Heart left ventricle (tissue), 16 donors: ENCODE data around the gene KCNMB2. TPM values are rescaled to one million over a fixed set of nuclear protein-coding genes. Genes with fewer than 3 reads are reported as not detected.
A peak's percentile ranks its signal among the peaks of the same experiment; 100 is the strongest.

ENCODE experiments used
- ATAC-seq, 4 donors: fragments of 200-7000 bp; cut with Tn5 transposase; one replicate each; pipeline ENCODE4 v1.9.1; 2020 to 2022; ENCODE audit warnings: moderate library complexity in 4 of 4, mild to moderate bottlenecking in 3 of 4, moderate number of reproducible peaks in 1 of 4
- DNase-seq, 5 donors: peaks; one replicate each; pipeline ENCODE4 v3.0.0-alpha.2; 2020
- H3K27ac ChIP-seq, 12 donors: fragments of 200-600 bp; sonication (generic) in 4 of 12; one replicate each; pipeline versions ENCODE4 v1.5.0 to v1.8.0; 2016 to 2022; ENCODE audit warnings: mild to moderate bottlenecking in 2 of 12
- H3K27me3 ChIP-seq, 9 donors: fragments of 200-600 bp; sonication (generic) in 2 of 9; one replicate each; pipeline versions ENCODE4 v1.5.1 to v1.8.0; 2016 to 2022; ENCODE audit warnings: mild to moderate bottlenecking in 3 of 9
- H3K36me3 ChIP-seq, 9 donors: fragments of 200-600 bp; sonication (generic) in 2 of 9; one replicate each; pipeline versions ENCODE4 v1.5.0 to v1.8.0; 2018 to 2022; ENCODE audit warnings: mild to moderate bottlenecking in 2 of 9
- H3K4me1 ChIP-seq, 12 donors: fragments of 200-600 bp; sonication (generic) in 4 of 12; one replicate each; pipeline versions ENCODE4 v1.5.0 to v1.8.0; 2016 to 2022; ENCODE audit warnings: mild to moderate bottlenecking in 3 of 12
- H3K4me3 ChIP-seq, 12 donors: fragments of 200-600 bp; sonication (generic) in 4 of 12; one replicate each; pipeline versions ENCODE4 v1.5.0 to v1.8.0; 2017 to 2022; ENCODE audit warnings: mild to moderate bottlenecking in 9 of 12, moderate library complexity in 4 of 12
- H3K9me3 ChIP-seq, 12 donors: fragments of 200-600 bp; sonication (generic) in 4 of 12; one replicate each; pipeline versions ENCODE4 v1.5.0 to v1.8.0; 2016 to 2022; ENCODE audit warnings: mild to moderate bottlenecking in 1 of 12
- POLR2A ChIP-seq, 2 donors: fragments of 450-650 bp; IDR thresholded peaks; one replicate each; pipeline ENCODE4 v1.6.1; 2017; ENCODE audit warnings: antibody characterized with exemption in 2 of 2, mild to moderate bottlenecking in 2 of 2, moderate library complexity in 2 of 2
- WGBS, 4 donors: extraction: QIAGEN DNeasy Blood & Tissue Kit in 2 of 4; methylation state at CpG; one replicate each; pipeline versions ENCODE4 v1.1.5 to v1.1.7; 2013 to 2018; 5-methylcytosine and 5-hydroxymethylcytosine counted together
- intact Hi-C, 10 donors: fragments of 100-400 bp; cut with DNase I; formaldehyde crosslinking; loops; one replicate each; pipeline versions ENCODE4 v1.11.1 to v1.14.2; 2022
- polyA plus RNA-seq, 2 donors: library from polyadenylated mRNA; stranded (reverse); fragments of 200-250 nt; gene quantifications; one replicate each; pipeline ENCODE4 v1.2.3, GENCODE V29; 2013
- total RNA-seq, 9 donors: library from RNA; depleted of rRNA in 2 of 9; stranded (reverse); fragments of >200 nt in 2 of 9; fragmentation: NEBNext Ultra II Directional in 3 of 9; extraction: Animal tissue kit (Norgen Biotek cat#: 25700) in 3 of 9; gene quantifications; one replicate each; pipeline versions ENCODE4 v1.1.0 to v1.2.4, GENCODE V29; 2016 to 2023
- TF ChIP-seq, protein P1 (sequence below), 12 donors: fragments of 200-600 bp; sonication (generic) in 4 of 12; IDR thresholded peaks; one replicate each; pipeline versions ENCODE4 v1.5.0 to v1.8.0; 2018 to 2022; ENCODE audit warnings: antibody characterized with exemption in 12 of 12, mild to moderate bottlenecking in 5 of 12
- donor health status: ischemic (EF 13 %, LVEDD 7.1; RV severe dilation, severe dysfunction).
- donor health status: healthy with polysubstance abuse.
- donor health status: DM: no; HTN: yes; CAD: no.
- donor health status: DM: no; HTN: no; CAD: no.
- donor health status: ischemic (EF 25% LVEDD 6.9; RV normal size, moderate dysfunction).
- donor health status: ischemic (EF 25% LVEDD 5.7; RV mildly dilated, moderate dysfunction).
- donor health status: healthy.
- donor health status: DM: yes; HTN: yes; CAD: no.
- donor health status: ischemic (EF 35%, LVEDD 5.7; RV mildly dilated, moderate dysfunction).
- donor health status: nonischemic (EF 11% LVEDD 7.7; RV severe dilation, severe dysfunction).
- donor health status: DM: yes; HTN: yes; CAD: no.
- donor health status: PGD.
- donor health status: ischemic (EF 29% LVEDD 5.4; RV normal size, mild dysfunction).
- donor health status: nonischemic (EF 23%, LVEDD 6.1; RV moderate dilation, normal function).

The KCNMB2 gene
- total and polyA plus RNA-seq, 11 donors, result 0.37 to 5.7 (median 2.0) TPM; not detected in 1

DNA sequence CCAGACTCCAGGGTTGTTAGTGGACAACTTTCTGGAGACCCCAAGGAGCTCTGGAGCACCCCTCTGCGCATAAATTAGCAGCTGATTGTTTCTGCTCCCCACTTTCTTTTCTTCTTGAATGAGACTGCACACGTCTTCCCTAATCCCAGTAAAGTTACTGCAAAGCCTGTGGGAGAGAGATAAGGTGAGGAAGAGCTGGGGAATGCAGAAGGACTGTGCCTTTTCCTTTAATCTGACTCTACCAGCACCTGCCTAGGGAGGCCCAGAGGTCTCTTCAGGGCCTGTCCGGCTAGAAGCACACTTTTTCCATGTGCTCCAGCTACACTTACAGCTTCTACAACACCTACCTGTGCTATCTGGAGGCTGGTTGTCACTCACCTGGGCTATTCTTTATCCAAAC is 143.8 kb downstream of the KCNMB2 start:
- peaks cover 0 to 32% (median 3%) of the 10 kb centered on the region in 12 donors for H3K4me1 ChIP-seq
- H3K36me3 ChIP-seq, result no peaks in the 10 kb centered on the region
- DNase-seq, result no peak
- 40 to 55% (median 44%) methylated on average over 3 of the region's 3 CpGs for WGBS, 4 donors
- H3K27ac ChIP-seq, result no peak overlapping the region
- ATAC-seq, result no peak
- H3K4me3 ChIP-seq, result no peak overlapping the region
- no peaks in the 10 kb centered on the region for H3K27me3 ChIP-seq
- peaks cover 0 to 8% (median 0%) of the 10 kb centered on the region in 12 donors for H3K9me3 ChIP-seq
- TF ChIP-seq, protein P1, sequence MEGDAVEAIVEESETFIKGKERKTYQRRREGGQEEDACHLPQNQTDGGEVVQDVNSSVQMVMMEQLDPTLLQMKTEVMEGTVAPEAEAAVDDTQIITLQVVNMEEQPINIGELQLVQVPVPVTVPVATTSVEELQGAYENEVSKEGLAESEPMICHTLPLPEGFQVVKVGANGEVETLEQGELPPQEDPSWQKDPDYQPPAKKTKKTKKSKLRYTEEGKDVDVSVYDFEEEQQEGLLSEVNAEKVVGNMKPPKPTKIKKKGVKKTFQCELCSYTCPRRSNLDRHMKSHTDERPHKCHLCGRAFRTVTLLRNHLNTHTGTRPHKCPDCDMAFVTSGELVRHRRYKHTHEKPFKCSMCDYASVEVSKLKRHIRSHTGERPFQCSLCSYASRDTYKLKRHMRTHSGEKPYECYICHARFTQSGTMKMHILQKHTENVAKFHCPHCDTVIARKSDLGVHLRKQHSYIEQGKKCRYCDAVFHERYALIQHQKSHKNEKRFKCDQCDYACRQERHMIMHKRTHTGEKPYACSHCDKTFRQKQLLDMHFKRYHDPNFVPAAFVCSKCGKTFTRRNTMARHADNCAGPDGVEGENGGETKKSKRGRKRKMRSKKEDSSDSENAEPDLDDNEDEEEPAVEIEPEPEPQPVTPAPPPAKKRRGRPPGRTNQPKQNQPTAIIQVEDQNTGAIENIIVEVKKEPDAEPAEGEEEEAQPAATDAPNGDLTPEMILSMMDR (IDR thresholded peaks at IDR 0.05), result no peak
- TF ChIP-seq POLR2A (IDR thresholded peaks at IDR 0.05), result no peak
- intact Hi-C loops, result no loop called here

DNA sequence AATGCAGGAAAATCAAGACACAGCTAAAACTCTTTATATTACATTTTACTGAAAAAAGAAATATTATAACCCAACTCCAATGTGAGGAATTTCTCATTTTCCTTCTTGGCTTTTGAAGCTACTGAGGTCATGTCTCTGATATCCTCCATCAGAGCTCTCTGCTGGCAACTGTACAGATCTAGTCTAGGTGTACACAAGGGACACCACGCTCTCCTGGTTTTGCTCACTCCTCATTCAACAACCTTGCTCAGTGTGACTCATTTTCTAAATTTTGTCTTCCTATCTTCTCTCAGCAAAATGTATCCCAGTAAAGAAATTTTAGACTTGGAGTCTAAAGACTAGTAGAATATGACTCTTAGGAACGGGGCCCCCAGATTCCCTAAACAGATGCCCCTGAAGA is 144.3 kb downstream of the KCNMB2 start:
- peaks cover 0 to 30% (median 1%) of the 10 kb centered on the region in 12 donors for H3K4me1 ChIP-seq
- no peaks in the 10 kb centered on the region for H3K36me3 ChIP-seq
- intact Hi-C loops, result no loop called here
- no peaks in the 10 kb centered on the region for H3K27me3 ChIP-seq
- no peak overlapping the region for H3K4me3 ChIP-seq
- no peak for DNase-seq
- ATAC-seq, result peak in 3 of 4 donors; percentile 51 to 71 (median 55)
- whole genome bisulfite sequencing, 4 donors, result 32 to 50% (median 40%) methylated on average over 2 of the region's 2 CpGs
- H3K27ac ChIP-seq, result peak overlapping the region in 2 of 12 donors; percentile 6 to 17
- TF ChIP-seq, protein P1 (IDR thresholded peaks at IDR 0.05), result no peak
- TF ChIP-seq POLR2A (IDR thresholded peaks at IDR 0.05), result no peak
- H3K9me3 ChIP-seq, result peaks cover 0 to 8% (median 0%) of the 10 kb centered on the region in 12 donors

DNA sequence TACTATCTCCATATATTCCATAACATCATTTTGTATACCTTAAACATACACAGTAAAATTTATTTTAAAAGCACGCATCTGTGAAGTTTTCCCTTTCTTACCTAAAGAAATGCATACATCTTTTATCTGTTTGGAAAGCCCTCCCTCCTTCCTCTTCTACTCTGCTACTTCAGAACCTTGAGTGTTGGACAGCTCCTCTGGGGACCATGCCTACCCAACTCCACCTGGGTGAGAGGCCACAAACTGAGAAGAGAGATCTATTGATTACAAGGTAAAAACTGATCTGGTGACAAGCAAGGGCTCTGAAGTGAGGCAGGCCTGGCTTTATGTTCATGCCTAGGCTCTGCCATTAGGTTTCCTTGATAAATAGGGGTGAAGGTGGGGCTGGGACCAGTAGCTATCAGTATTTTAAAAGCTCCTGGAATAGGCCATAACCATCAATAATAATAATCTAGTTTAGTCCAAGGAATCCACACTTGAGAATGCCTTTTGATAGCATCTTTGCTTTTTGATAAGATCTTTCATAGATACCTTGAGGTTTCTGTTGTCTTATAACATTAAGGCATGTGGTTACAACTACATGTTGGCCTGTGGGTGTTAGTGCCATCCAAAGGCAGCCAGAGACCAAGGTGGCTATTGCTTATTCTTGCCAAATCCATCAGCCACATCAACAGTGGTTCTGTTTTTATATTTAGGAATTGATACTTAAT is 148.8 kb downstream of the KCNMB2 start:
- ATAC-seq, result no peak
- Histone ChIP-seq H3K27me3 (no peaks in the 10 kb centered on the region), H3K27ac (no peak overlapping the region), H3K36me3 (no peaks in the 10 kb centered on the region), H3K4me1 (peaks cover 0 to 12% (median 0%) of the 10 kb centered on the region in 12 donors), H3K4me3 (no peak overlapping the region), H3K9me3 (peaks cover 0 to 8% (median 0%) of the 10 kb centered on the region in 12 donors)
- WGBS, 4 donors, result 71 to 77% (median 74%) methylated on average over 1 of the region's 1 CpG
- no peak for TF ChIP-seq POLR2A (IDR thresholded peaks at IDR 0.05)
- TF ChIP-seq, protein P1 (IDR thresholded peaks at IDR 0.05), result no peak
- intact Hi-C loops, result no loop called here
- no peak for DNase-seq

DNA sequence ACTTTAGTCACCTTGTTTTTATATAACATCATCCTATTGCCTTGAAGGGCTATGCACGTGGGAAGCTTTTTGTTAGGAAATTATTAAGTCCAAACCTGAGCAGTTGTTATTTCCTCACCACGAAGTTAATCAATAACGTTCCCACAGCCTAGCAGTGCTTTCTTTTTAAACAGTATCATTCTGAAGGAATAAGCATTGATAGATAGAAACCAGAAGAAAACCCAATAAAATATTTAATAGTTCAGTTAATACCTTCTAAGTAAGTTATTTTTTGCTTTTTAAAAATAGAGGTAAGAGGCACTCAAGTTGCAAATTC is 149.3 kb downstream of the KCNMB2 start:
- peaks cover 0 to 8% (median 0%) of the 10 kb centered on the region in 12 donors for H3K9me3 ChIP-seq
- H3K4me1 ChIP-seq, result peaks cover 0 to 6% (median 0%) of the 10 kb centered on the region in 12 donors
- ATAC-seq, result no peak
- no peaks in the 10 kb centered on the region for H3K36me3 ChIP-seq
- intact Hi-C loops, result no loop called here
- 50 to 60% (median 51%) methylated on average over 3 of the region's 3 CpGs for WGBS, 4 donors
- H3K27me3 ChIP-seq, result no peaks in the 10 kb centered on the region
- DNase-seq, result no peak
- no peak overlapping the region for H3K27ac ChIP-seq
- TF ChIP-seq POLR2A (IDR thresholded peaks at IDR 0.05), result no peak
- TF ChIP-seq, protein P1 (IDR thresholded peaks at IDR 0.05), result no peak
- H3K4me3 ChIP-seq, result no peak overlapping the region
